GM19099 (cell line): ENCODE results near the gene CHCHD3.

Experiments used
- POLR2A ChIP-seq: IDR thresholded peaks from 3 replicates; pipeline ENCODE4 v1.6.1; 2011; ENCODE audit warnings: low read depth; ENCODE audit not compliant: insufficient read length; ENCODE audit errors: extremely low read depth

Gene CHCHD3

DNA sequence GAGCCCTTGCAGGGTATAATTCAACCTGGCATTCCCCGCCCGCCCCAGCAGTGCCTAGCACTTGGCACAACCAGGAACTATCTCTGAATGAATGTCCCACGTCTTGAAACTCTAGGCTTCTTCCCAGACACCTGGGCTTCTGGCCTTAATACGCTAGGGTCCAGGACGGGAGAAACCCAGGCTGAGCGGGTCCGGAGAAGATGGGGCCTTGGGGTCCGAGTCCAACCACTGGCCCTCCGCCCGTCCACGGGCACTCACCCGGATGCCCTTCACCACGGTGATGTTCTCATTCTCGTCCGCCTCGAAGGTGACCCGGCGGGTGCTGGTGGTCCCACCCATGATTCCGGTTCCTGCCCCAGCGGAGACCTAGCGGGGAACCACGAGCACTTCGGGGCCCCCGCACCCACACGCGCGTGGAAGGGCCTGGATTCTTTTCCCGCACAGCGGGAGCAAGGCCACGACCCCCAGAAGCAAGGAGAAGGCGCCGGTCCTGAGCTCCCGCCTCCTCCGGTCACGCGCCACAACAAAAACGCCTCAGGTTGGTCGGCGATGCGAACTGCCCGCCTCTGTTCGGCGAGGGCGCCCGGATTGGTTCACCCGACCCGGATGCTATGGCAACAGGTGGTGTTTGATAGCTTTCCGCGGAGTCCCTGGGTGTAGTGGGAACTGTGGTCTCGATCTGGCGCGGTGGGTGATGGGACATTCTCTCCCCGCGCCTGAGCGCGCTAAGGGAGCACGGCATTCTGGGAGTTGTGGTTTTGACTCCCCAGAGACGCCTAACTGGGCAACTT is at the start of gene CHCHD3:
Gene CHCHD3 (minus strand): TSS at position 492 of the 791 bp plus-strand sequence. CDS start 153 bp downstream, at position 339.
- TF ChIP-seq POLR2A, result peak; percentile 80

DNA sequence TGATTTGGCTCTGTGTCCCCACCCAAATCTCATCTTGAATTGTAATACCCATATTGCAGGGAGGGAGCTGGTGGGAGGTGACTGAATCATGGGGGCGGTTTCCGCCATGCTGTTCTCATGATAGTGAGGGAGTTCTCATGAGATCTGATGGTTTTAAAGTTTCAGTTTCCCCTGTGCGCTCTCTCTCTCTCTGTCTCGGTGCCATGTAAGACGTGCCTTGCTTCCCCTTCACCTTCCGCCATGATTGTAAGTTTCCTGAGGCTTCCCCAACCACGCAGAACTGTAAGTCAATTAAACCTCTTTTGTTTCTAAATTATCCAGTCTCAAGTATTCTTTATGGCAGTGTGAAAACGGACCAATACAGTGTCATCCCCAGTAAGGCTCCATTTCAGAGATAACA is 48.3 kb upstream of the CHCHD3 start:
- no peak for TF ChIP-seq POLR2A

DNA sequence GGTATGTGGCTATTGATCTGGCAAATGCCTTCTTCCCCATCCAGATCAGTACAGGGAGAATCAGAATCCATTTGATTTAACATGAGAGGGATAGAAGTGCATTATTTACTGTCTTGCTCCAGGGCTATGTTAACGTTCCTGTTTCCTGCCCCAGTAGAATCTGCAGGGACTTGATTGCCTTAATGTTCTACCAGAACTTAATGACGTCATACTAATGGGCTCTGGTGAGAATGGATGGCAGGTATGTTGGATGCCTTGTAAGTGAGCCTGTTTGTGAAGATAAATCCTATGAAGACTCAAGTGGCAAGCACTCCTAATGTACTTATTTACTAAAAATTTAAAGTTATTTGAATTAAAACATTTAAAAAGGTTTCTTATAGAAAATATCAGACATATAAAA is 44.5 kb upstream of the CHCHD3 start:
- no peak for TF ChIP-seq POLR2A

DNA sequence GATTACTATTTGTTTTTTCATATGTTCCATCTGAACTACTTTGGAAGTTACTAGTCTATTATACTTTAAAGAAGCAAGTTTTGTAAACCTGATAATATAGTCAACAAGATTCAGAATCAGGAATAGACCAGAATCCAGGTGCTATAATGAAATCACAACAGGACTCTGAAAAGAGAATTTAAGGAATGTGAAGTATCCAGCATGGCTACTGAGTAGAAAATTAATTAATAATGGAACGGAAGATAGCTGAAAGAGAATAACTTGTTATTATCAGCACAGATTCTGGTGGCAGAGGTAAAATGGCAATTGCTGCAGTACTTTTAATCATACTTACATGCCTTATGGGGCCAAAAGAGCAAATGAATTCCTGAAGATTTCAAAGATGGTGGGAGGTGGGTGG is 43.1 kb upstream of the CHCHD3 start:
- TF ChIP-seq POLR2A, result no peak

DNA sequence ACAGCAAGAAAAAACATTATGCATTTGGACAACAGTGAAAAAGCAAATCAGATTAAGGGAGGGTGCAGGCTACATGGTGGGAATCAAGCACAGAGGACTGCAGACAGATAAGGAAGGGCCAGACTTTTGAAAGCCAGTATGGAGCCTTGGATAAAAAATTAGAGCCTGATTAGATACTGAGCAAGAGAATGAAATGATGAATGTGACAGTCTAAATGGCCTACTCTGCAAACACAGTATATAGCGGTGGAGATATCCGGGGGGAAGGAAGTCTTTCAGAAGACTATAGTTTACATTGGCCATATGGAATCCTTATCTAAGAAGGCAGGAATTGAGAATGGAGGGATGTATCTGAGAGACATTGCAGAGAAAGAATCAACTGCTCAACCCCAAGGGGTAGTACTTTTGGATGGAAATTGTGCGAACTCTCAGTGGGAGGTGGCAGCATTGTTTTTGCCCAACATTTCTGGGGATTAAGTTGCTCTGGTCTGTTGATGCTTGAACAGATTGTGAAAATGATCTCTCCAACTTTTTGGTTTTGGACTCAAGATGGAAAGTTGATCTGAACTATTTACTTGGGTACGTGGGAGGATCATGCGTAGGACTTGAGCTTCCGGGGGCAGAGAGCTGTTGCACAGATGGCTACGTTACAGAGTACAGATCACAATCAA is 39.4 kb upstream of the CHCHD3 start:
- TF ChIP-seq POLR2A, result no peak

DNA sequence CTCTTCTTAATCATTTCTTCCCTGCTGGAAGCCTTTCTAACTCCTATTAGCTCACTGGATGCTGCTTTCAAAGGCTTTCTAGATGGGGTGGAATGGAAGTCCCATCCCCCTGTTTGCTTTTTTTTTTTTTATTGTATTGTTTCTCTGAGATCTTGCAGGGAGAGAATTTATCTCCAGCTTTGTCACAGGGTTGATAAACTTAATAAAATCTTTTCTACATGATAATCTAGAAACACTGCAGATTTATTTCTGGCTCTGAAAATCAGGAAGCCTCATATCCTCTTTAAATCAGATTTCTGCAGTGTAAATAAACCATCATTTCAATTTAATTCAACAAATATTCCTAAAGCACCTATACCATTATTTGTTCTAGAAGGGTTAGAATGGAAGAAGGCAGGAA is 37.2 kb upstream of the CHCHD3 start:
- TF ChIP-seq POLR2A, result no peak

DNA sequence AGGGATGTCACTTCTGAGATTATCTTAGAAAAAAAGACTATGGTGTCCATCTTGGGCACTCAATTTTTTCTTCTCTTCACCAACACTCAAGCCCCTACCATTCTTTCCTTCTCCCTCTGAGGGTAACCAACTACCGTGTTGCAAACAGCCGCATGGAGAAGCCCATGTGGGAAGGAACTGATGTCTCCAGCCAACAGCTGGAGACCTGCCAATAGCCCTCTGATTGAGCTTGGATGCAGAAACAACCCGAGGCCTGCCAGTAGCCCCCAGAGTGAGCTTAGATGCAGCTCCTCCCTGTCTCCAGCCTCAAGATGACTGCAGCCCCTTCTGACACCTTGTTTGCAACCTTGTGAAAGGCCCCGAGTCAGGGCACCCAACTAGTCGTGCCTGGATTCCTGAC is 36.4 kb upstream of the CHCHD3 start:
- TF ChIP-seq POLR2A, result no peak

DNA sequence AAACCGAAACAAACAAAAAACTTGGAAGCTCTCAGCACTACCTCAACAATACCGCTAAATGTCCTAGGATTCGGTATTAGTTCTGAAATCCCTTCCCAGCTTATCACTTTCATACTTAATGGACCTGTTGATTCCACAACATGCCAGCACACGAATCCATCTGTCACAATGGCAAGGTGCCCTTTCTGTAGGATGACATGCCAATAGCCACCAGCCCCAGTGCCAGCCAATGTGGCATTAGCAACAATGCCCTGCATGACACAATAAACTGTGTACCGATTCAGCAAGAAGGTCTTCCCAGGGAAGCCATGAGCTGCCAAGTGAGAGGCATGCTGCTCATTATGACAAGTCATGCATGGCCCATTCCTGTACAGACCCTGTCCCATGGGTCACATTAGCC is 35.6 kb upstream of the CHCHD3 start:
- TF ChIP-seq POLR2A, result no peak

DNA sequence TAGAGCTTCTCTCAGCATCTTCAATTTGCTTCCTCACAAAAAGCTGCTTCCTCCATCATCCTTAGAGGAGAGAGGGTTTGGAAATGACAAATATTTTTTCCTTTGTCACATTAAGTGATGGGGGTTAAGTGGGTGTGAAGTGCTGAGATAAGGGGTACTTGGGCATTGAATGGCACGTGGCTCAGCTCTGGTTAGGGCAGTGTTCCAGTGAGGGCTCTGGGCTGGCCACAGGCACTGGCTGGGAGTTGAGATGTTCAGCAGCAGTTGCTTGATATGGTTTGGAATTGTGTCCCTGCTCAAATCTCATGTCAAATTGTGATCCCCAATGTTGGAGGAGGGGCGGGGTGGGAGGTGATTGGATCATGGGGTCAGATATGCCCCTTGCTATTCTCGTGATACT is 33.7 kb upstream of the CHCHD3 start:
- TF ChIP-seq POLR2A, result no peak

DNA sequence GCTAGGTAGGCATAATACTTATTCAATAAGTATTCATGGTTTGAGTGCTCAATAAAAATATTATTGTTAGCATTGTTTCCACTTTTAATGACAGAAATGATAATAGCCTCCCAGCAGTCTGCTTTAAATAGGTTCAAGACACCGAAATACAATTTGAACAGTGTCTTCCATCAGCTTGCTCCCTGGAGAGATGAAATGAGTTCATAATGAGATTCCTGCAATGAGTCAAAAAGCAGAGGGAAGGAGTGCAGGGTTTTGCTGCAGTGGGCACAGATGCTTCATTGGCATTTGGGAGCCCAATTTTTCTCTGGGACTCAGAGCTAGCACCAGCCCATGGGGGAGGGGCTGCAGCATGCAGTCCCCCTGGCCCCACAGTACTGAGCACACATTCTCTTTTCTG is 32.6 kb upstream of the CHCHD3 start:
- no peak for TF ChIP-seq POLR2A

DNA sequence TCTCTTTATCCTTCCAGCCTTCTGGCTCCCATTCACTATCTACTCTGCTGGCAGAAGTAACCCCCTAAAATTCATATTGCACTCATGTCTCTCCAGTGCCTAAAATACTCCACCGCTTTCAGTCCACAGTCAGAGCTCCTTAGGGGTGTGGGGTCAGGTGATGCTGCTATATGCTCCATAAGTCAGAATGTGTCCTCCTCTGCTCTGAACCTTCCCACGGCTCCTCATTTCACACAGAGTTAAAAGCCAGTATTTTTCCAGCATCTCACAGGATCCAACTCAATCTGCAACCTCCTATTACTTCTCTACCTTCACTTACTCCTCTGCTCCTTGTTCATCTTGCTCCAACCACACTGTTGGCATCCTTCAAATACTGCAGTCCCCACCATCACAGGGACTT is 31.1 kb upstream of the CHCHD3 start:
- no peak for TF ChIP-seq POLR2A

DNA sequence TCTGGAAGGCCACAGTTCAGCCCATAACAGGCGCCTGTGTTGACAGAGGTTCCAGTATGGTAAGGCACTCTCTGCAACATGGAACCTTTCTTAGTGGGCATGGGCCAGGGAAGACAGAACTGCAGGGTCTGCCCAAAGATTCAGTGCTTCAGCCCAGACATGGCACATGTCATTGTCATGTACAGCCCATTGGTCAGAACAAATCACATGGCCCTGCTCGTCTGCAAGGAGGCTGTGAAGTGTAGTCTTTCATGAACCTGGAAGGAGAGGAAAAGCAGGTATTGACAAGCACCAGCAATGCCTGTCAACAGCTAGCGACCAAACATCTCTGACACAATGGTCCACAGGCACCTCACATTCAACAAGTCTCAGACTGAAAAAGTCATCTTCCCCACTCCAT is 30.4 kb upstream of the CHCHD3 start:
- no peak for TF ChIP-seq POLR2A

DNA sequence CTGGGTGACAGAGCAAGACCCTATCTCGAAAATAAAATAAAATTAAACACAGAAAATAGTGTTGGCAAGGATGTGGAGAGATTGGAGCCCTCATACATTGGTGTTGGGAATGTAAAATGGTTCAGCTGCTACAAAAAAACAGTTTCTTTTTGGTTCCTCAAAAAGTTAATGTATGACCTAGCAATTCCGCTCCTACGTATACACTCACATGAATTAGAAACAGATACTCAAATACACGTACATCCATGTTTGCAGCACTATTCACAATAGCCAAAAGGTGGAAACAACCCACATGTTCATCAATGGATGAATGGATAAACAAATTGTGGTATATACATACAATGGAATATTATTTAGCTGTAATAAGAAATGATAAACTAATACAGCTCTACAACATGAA is 28.4 kb upstream of the CHCHD3 start:
- TF ChIP-seq POLR2A, result no peak

DNA sequence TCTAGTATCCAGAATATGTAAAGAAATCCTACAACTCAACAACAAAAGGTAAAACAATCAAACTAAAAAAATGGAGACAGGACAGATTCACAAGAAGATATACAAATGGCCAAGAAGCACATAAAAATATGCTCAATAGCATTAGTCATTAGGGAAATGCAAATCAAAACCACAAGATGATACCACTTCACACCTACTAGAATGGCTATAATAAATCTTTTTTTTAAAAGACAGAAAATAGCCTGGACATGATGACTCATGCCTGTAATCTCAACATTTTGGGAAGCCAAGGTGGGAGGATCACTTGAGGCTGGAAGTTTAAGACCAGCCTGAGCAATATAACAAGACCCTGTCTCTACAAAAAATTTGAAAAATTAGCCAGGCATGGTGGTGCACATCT is 27.9 kb upstream of the CHCHD3 start:
- TF ChIP-seq POLR2A, result no peak

DNA sequence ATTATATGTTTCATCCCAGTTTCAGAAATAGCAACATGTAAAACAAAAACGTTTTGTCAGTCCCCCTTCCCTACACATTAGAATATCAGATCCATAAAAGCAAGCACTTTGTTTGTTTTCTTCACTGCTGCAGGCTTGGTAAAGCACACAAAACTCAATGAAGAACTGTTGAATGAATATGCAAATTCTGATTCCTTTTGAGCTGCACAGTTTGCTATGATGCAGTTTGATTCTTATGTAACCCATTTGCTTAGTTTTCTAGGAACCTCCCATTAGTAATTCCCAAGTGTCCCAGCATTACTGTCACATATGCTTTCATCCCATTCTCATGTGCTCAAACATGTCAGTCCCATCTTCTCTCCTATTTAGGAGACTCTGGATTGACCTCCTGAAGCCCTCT is 26.1 kb upstream of the CHCHD3 start:
- TF ChIP-seq POLR2A, result no peak

DNA sequence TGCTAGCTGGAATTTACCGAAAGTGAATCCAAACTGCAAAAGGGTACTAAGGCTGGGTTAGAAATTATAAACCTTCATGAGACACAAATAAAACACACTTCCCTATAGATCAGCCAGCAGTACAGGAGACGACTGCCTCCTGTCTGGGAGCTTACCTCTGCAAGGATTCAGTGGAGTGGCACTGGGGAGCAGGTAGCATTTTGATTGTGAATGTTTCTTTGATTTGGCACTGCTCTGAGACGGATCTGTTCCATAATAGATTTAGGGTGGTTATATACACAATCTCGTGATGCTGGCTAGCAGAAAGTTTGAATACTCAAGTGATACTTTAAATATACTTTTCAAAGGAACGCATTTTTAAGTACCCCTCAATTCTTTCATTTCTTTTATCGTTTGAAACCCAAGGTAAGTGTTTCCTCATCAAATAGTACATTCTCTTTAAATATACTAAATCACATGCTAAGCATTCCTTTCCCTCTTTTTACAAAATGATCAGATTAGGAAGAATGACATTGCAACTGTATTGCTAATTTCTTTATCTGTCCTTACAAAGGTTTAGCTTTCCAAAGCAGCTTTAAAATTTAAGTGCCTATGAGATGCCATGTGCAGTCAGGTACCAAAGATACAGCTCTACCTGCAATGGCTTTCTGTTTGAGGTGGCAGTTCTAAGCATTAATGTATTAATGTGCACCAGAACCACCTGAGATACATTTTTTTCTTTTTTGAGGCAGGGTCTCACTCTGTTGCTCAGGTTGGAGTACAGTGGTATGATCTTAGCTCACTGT is 20.6 kb upstream of the CHCHD3 start:
- TF ChIP-seq POLR2A, result no peak
